ENCODE results near the gene BEST2. TPM values are rescaled to one million over a fixed set of nuclear protein-coding genes. Genes with fewer than 3 reads are reported as not detected.

The BEST2 gene
- polyA plus RNA-seq (2012; ENCODE audit: insufficient read depth, insufficient read length, low read depth) = not detected

GRCh38 chr19:12751635-12752034 lies at the start of gene BEST2:
Gene BEST2, plus strand, starts transcription at chr19:12751791. Its CDS starts 802 bp downstream, at chr19:12752593.
- no peaks in the 10 kb centered on the region for H3K4me1 ChIP-seq

GRCh38 chr19:12703046-12703445 lies 48.5 kb upstream of the BEST2 start:
- Histone ChIP-seq H3K36me3 (peaks cover 90% of the 10 kb centered on the region), H3K27me3 (no peaks in the 10 kb centered on the region), H3K9me3 (no peaks in the 10 kb centered on the region), H3K4me1 (peaks cover 6% of the 10 kb centered on the region), H3K4me3 (ENCODE audit: low read depth, low read length) (no peak overlapping the region)
- DNase-seq = peak; percentile 85
- no peak for TF ChIP-seq CTCF (IDR thresholded peaks at IDR 0.05; ENCODE audit: low read depth, low read length)

More at GRCh38 chr19:12751635-12752034, at the start of gene BEST2:
- Histone ChIP-seq H3K27me3 (peaks cover 58% of the 10 kb centered on the region), H3K9me3 (no peaks in the 10 kb centered on the region), H3K4me3 (ENCODE audit: low read depth, low read length) (no peak within 1 kb of the TSS), H3K36me3 (peaks cover 6% of the 10 kb centered on the region)
- TF ChIP-seq CTCF (IDR thresholded peaks at IDR 0.05; ENCODE audit: low read depth, low read length) = no peak
- DNase-seq = no peak

GRCh38 chr19:12705169-12705568 lies 46.4 kb upstream of the BEST2 start:
- Histone ChIP-seq H3K27me3 (no peaks in the 10 kb centered on the region), H3K9me3 (no peaks in the 10 kb centered on the region), H3K4me3 (ENCODE audit: low read depth, low read length) (no peak overlapping the region), H3K36me3 (peaks cover 95% of the 10 kb centered on the region), H3K4me1 (peaks cover 6% of the 10 kb centered on the region)
- no peak for TF ChIP-seq CTCF (IDR thresholded peaks at IDR 0.05; ENCODE audit: low read depth, low read length)
- DNase-seq = no peak

- H3K4me1 ChIP-seq = peaks cover 6% of the 10 kb centered on the region
- no peak for DNase-seq
- H3K27me3 ChIP-seq = no peaks in the 10 kb centered on the region
- H3K4me3 ChIP-seq (ENCODE audit: low read depth, low read length) = no peak overlapping the region
- TF ChIP-seq CTCF (IDR thresholded peaks at IDR 0.05; ENCODE audit: low read depth, low read length) = no peak
- peaks cover 97% of the 10 kb centered on the region for H3K36me3 ChIP-seq
- no peaks in the 10 kb centered on the region for H3K9me3 ChIP-seq
Observed at GRCh38 chr19:12705654-12706331, 45.8 kb upstream of the BEST2 start.

GRCh38 chr19:12706332-12706718 lies 45.3 kb upstream of the BEST2 start:
- no peak overlapping the region for H3K4me3 ChIP-seq (ENCODE audit: low read depth, low read length)
- H3K27me3 ChIP-seq = no peaks in the 10 kb centered on the region
- H3K9me3 ChIP-seq = no peaks in the 10 kb centered on the region
- H3K4me1 ChIP-seq = peaks cover 6% of the 10 kb centered on the region
- DNase-seq = no peak
- peaks cover 97% of the 10 kb centered on the region for H3K36me3 ChIP-seq
- TF ChIP-seq CTCF (IDR thresholded peaks at IDR 0.05; ENCODE audit: low read depth, low read length) = no peak

GRCh38 chr19:12708641-12709040 lies 43.0 kb upstream of the BEST2 start:
- Histone ChIP-seq H3K36me3 (peaks cover 94% of the 10 kb centered on the region), H3K4me1 (no peaks in the 10 kb centered on the region), H3K9me3 (no peaks in the 10 kb centered on the region), H3K4me3 (ENCODE audit: low read depth, low read length) (no peak overlapping the region), H3K27me3 (no peaks in the 10 kb centered on the region)
- no peak for DNase-seq
- no peak for TF ChIP-seq CTCF (IDR thresholded peaks at IDR 0.05; ENCODE audit: low read depth, low read length)

Data from BE2C (cell line).